ENCODE measurements around the gene OLFML2A.

GRCh38 chr9:124803911-124804310 lies 27.0 kb downstream of the OLFML2A start:
- TF ChIP-seq FOS (IDR thresholded peaks at IDR 0.05; ENCODE audit: low read depth, low read length) (no peak), CTCF (conservative IDR thresholded peaks at IDR 0.05; ENCODE audit: low read depth, low read length) (no peak), POLR2A (IDR thresholded peaks at IDR 0.05; ENCODE audit: low read depth, low read length) (no peak), USF2 (IDR thresholded peaks at IDR 0.05; ENCODE audit: low read depth, low read length) (no peak)
